Stimulated activated naive B cell treated with anti-CD40 and anti-IgM and Interleukin-4, amounts not matched to agents 10 μg/mL and 1 μg/mL and 100 μg/mL, for 72 hours (primary cell): ENCODE results near the gene CAPRIN1.

Experiments
- ATAC-seq, 2 donors: fragments of 150-1000 bp; cut with Tn5 transposase; replicated peaks; 2 replicates each; pipeline ENCODE4 v1.10.0; 2021; ENCODE audit warnings: moderate library complexity in 1 of 2
- DNase-seq: peaks from one replicate; pipeline ENCODE4 v3.0.0; 2021
- H3K27ac Mint-ChIP-seq: one replicate; pipeline ENCODE4 v1.8.0; 2022; ENCODE audit warnings: mild to moderate bottlenecking, mixed read lengths
- H3K27me3 Mint-ChIP-seq, 2 donors: one replicate each; pipeline ENCODE4 v1.8.0; 2022; ENCODE audit warnings: mixed read lengths in 2 of 2
- H3K36me3 Mint-ChIP-seq, 2 donors: one replicate each; pipeline ENCODE4 v1.8.0; 2022; ENCODE audit warnings: mixed read lengths in 2 of 2, mild to moderate bottlenecking in 1 of 2
- H3K4me1 Mint-ChIP-seq, 2 donors: one replicate each; pipeline ENCODE4 v1.8.0; 2022; ENCODE audit warnings: mixed read lengths in 2 of 2, mild to moderate bottlenecking in 1 of 2
- H3K4me3 Mint-ChIP-seq, 2 donors: one replicate each; pipeline ENCODE4 v1.8.0; 2022; ENCODE audit warnings: mild to moderate bottlenecking in 2 of 2, mixed read lengths in 2 of 2, moderate library complexity in 1 of 2
- H3K9me3 Mint-ChIP-seq, 2 donors: one replicate each; pipeline ENCODE4 v1.8.0; 2022; ENCODE audit warnings: mixed read lengths in 2 of 2, mild to moderate bottlenecking in 1 of 2

The CAPRIN1 gene

DNA sequence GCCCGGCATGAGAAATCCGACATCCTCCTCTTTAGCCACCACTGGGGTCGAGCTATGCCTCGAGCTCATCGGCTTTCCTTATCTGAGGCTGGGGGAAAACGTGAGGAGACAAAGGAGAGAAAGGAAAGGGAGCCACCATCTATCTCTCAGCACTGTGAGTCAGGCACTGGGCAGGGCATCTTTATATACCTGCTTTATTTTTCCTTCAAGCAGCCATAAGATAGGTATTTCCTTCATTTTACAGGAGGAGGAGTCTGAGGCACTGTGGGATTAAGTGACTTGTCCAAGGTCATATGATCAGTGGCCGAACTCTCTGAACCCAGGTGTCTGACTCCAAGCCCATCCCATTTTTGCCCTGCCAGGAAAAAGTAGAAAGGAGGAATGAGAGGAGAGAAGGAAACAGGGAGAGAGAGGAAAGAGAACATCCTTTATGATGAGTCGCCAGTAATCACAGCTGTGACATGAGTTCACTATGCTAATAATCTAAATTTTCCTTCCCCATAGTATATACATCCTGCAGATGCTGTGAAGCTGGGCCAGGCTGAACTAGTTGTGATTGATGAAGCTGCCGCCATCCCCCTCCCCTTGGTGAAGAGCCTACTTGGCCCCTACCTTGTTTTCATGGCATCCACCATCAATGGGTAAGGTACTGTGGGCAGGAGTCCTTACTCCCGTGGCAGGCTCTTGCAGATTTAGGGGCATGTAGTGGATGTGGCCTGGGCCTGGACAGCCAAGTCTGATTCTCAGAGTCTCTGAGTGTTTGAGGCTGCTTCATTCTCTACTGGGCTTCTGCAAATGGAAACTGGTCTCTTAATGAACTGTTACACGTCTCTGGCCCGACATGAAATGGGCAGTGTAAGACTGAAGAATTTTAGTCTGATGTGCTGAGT, 75.7 kb downstream of the CAPRIN1 start:
- H3K4me3 Mint-ChIP-seq = no peak overlapping the region
- DNase-seq (no peak), ATAC-seq (no peak)
- peaks cover 40 to 65% of the 10 kb centered on the region in 2 donors for H3K36me3 Mint-ChIP-seq
- H3K27ac Mint-ChIP-seq = peak overlapping the region; percentile 53
- peaks cover 9 to 16% of the 10 kb centered on the region in 2 donors for H3K4me1 Mint-ChIP-seq
- H3K9me3 Mint-ChIP-seq = no peaks in the 10 kb centered on the region
- H3K27me3 Mint-ChIP-seq = no peaks in the 10 kb centered on the region

DNA sequence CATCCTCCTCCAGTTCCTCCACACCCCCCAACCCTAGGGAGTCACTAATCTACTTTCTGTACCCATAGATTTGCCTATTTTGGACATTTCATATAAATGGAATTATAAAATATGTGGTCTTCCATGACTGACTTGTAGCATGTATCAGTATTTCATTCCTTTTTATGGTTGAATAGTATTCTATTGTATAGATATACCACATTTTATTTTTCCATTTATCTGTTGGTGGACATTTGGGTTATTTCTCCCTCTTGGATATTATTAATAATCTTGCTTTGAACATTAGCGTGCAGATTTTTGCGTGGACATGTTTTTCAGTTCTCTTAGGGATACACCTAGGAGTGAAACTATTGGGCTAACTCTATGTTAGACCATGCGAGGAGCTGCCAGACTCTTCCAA, 77.3 kb downstream of the CAPRIN1 start:
- no peak for DNase-seq
- Mint-ChIP-seq H3K9me3 (no peaks in the 10 kb centered on the region), H3K36me3 (peaks cover 37 to 68% of the 10 kb centered on the region in 2 donors), H3K4me1 (peaks cover 7 to 18% of the 10 kb centered on the region in 2 donors), H3K4me3 (no peak overlapping the region), H3K27me3 (no peaks in the 10 kb centered on the region), H3K27ac (no peak overlapping the region)
- ATAC-seq = no peak

DNA sequence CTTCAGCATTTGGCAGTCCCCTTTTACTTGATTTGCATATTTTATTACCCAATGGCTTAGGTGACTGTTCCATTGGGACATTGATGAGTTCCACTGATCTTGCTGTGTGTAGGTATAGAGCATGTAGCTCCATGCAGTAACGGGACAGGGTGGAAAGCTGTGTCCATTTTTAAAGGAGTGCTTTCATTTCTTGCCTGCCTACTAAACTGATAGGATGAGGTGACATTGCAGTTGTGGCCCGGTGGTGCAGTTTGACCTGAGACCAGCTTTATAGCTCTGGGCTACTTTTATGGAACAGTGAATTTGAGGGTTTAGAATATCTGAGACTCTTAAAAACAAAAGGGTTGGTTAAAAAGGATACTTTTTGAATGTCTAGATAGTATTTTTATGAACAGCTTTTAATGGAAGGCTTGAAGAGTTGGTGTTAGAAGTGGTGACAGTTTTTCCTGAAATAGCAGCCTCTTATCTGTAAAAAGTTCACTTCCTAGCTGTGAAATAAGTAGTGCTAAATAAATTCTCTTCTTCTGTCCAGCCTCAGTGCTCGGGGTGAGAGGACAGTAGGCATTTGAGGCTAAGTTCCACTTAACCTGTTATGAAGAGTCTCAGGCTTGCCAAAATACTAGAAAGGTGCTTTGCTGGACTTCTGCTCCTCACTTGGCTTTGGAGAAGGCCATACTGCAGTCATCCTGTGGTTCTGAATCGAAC, 80.9 kb downstream of the CAPRIN1 start:
- H3K27ac Mint-ChIP-seq = peak overlapping the region; percentile 25
- ATAC-seq (no peak), DNase-seq (no peak)
- H3K36me3 Mint-ChIP-seq = peaks cover 31 to 72% of the 10 kb centered on the region in 2 donors
- H3K27me3 Mint-ChIP-seq = no peaks in the 10 kb centered on the region
- H3K4me3 Mint-ChIP-seq = no peak overlapping the region
- peaks cover 7 to 18% of the 10 kb centered on the region in 2 donors for H3K4me1 Mint-ChIP-seq
- H3K9me3 Mint-ChIP-seq = no peaks in the 10 kb centered on the region

DNA sequence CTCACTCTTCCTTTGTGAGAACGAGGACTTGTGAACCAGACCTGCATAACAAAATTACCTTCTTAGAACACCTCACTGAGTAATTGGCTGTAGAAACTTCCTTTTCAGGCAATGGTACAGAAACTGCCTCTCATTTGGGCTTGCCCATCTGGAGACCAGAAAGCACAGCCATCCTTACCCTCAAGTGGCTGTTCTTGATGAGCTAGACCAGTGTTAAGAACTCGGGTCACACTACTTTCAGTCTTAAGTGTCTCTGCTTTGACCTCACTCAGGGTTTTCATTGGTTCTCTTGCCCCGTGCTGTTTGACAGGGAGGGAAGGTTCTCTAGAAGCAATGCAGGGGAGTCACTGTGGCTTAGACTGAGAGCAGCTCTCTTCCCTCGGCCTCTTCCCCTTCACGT, 83.2 kb downstream of the CAPRIN1 start:
- Mint-ChIP-seq H3K36me3 (peaks cover 48 to 80% of the 10 kb centered on the region in 2 donors), H3K27ac (no peak overlapping the region), H3K9me3 (no peaks in the 10 kb centered on the region), H3K4me3 (no peak overlapping the region), H3K4me1 (peaks cover 10 to 18% of the 10 kb centered on the region in 2 donors), H3K27me3 (no peaks in the 10 kb centered on the region)
- DNase-seq (no peak), ATAC-seq (peak in 1 of 2 donors; percentile 42)

DNA sequence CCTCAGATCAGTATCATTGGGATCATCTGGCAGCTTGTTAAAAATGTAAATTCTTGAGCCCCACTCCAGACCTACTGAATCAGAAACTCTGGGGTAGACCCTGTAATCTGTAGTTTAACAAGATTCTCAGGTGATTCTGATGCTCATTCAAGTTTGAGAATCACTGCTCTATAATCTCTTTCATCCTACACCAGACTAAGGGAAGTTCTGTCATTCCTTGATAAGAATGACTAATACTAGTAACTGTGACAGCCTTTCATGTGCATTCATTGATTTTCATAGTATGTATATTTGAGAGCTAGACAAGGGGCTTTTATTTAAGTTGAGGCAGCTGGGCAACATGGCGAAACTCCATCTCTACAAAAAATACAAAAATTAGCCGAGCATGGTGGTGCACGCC, 83.9 kb downstream of the CAPRIN1 start:
- no peak overlapping the region for H3K27ac Mint-ChIP-seq
- peaks cover 50 to 85% of the 10 kb centered on the region in 2 donors for H3K36me3 Mint-ChIP-seq
- ATAC-seq (peak in 1 of 2 donors; percentile 57), DNase-seq (no peak)
- H3K9me3 Mint-ChIP-seq = no peaks in the 10 kb centered on the region
- H3K4me3 Mint-ChIP-seq = no peak overlapping the region
- H3K4me1 Mint-ChIP-seq = peaks cover 10 to 17% of the 10 kb centered on the region in 2 donors
- no peaks in the 10 kb centered on the region for H3K27me3 Mint-ChIP-seq

DNA sequence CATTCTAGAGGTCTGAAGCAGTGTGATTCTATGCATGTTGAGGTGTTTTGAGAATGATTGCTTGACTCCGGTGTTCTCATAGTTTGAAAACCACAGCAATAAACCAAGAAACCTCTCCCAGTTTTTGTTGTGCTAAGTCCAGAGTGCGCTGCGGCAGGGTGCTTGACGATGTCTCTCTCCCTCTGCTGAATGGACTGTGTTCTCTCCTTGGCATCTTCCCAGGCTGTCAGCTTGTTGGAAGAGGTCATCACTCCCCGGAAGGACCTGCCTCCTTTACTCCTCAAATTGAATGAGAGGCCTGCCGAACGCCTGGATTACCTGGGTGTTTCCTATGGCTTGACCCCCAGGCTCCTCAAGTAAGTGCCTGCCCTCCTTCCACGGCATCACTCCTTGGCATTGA, 84.9 kb downstream of the CAPRIN1 start:
- Mint-ChIP-seq H3K36me3 (peaks cover 54 to 83% of the 10 kb centered on the region in 2 donors), H3K27me3 (no peaks in the 10 kb centered on the region), H3K9me3 (no peaks in the 10 kb centered on the region), H3K4me1 (peaks cover 5 to 8% of the 10 kb centered on the region in 2 donors), H3K4me3 (no peak overlapping the region), H3K27ac (peak overlapping the region; percentile 43)
- ATAC-seq (no peak), DNase-seq (no peak)

DNA sequence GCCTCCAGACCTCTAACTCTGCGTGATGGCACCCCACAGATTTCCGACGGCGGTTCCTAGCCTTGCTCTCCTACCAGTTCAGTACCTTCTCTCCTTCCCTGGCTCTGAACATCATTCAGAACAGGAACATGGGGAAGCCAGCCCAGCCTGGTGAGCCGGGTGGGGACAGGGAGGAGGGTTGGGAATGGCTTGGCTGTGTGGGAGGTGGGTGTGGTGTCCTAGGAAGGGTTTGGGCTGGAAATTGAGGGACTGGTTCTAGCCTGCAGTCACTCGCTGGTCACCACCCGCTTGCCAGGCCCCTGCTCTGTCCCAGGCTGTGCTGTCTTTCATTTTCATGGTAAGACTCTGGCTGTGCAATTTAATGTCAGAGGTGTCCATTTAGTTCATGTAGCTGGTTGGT, 87.8 kb downstream of the CAPRIN1 start:
- no peak for ATAC-seq
- H3K27me3 Mint-ChIP-seq = no peaks in the 10 kb centered on the region
- peaks cover 55 to 78% of the 10 kb centered on the region in 2 donors for H3K36me3 Mint-ChIP-seq
- H3K9me3 Mint-ChIP-seq = no peaks in the 10 kb centered on the region
- no peak overlapping the region for H3K27ac Mint-ChIP-seq
- no peak for DNase-seq
- no peak overlapping the region for H3K4me3 Mint-ChIP-seq
- peaks cover 0 to 3% of the 10 kb centered on the region in 2 donors for H3K4me1 Mint-ChIP-seq

DNA sequence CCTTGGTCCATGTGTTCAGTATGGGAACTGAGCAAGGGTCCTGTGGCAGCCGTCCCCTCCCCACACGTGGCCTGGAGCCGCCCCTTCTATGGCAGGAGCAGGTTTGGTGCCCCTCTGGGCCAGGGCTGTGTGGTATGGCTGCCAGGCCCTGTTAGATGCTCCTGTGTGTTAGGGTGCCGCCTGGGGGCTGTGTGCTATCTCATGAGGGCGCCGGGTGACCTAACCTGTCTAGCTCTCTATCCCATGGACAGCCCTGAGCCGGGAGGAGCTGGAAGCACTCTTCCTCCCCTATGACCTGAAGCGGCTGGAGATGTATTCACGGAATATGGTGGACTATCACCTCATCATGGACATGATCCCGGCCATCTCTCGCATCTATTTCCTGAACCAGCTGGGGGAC, 88.6 kb downstream of the CAPRIN1 start:
- no peak for DNase-seq
- Mint-ChIP-seq H3K36me3 (peaks cover 61 to 84% of the 10 kb centered on the region in 2 donors), H3K4me1 (peaks cover 5 to 8% of the 10 kb centered on the region in 2 donors), H3K27me3 (no peaks in the 10 kb centered on the region), H3K27ac (no peak overlapping the region), H3K9me3 (no peaks in the 10 kb centered on the region), H3K4me3 (no peak overlapping the region)
- ATAC-seq = no peak

DNA sequence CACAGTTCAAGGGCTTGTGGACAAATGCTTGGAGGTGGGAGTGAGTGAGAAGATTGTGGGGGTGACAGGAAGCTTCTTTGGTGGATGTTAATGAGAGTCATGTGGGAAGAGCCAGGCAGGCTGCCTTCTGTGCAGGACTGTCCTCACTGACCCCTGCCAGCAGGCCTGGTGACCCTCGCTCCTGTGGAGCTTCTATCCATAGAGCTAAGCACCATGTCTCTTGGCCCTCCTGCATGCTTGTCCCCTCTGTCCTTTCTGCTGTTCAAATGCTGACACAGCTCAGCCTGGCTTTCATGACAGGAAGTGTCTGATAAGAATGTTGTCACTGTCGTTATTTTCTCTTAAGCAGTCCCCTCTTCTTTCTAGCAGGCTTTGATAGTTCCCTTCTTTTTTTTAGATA, 91.5 kb downstream of the CAPRIN1 start:
- peak overlapping the region; percentile 26 for H3K27ac Mint-ChIP-seq
- peaks cover 62 to 80% of the 10 kb centered on the region in 2 donors for H3K36me3 Mint-ChIP-seq
- H3K27me3 Mint-ChIP-seq = no peaks in the 10 kb centered on the region
- H3K4me1 Mint-ChIP-seq = peaks cover 14 to 25% of the 10 kb centered on the region in 2 donors
- no peak overlapping the region for H3K4me3 Mint-ChIP-seq
- ATAC-seq (no peak), DNase-seq (no peak)
- H3K9me3 Mint-ChIP-seq = no peaks in the 10 kb centered on the region

DNA sequence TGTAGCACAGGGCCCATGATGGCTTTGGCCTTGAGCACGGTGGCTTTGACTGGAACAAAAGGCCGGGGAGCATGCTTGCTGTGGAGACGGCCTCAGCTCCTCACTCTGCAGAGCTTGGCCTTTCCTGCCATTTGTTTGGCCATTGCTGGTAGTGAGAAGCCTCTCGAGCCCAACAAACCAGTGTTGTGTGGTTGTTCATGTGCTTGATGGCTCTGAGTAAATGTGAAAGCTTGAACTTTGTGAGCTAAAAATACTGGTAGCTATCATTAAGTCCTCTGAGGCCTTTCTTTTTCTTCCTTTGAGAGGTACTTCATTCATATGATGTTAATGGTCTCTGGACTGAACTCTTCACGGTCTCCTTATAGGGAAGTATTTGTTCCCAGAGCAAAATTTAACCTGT, 93.5 kb downstream of the CAPRIN1 start:
- no peaks in the 10 kb centered on the region for H3K27me3 Mint-ChIP-seq
- ATAC-seq (peak; percentile 54 to 57), DNase-seq (no peak)
- H3K27ac Mint-ChIP-seq = peak overlapping the region; percentile 37
- H3K4me3 Mint-ChIP-seq = no peak overlapping the region
- H3K9me3 Mint-ChIP-seq = no peaks in the 10 kb centered on the region
- peaks cover 52 to 75% of the 10 kb centered on the region in 2 donors for H3K36me3 Mint-ChIP-seq
- H3K4me1 Mint-ChIP-seq = peaks cover 14 to 25% of the 10 kb centered on the region in 2 donors

DNA sequence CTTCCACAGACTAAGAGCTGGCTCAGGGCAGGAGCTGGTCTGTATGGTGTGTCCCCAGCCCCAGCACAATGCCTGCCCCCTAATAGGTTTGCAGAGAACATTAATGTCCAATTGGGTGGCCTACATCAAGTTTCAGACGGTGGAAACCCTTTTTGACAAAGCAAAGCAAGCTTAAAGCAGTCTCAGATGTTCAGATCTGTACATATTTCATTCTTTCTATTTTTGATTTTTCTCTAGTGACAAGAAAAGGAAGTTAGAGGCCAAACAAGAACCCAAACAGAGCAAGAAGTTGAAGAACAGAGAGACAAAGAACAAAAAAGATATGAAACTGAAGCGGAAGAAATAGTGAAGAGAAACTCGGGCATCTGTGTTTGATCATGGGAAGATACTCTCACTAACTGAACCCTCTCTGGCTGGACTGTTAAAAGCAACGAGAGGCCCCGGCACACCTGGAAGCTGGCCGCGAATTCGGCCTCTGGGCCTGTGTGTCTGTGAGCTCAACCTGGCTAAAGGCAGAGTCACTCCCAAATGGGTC, 94.4 kb downstream of the CAPRIN1 start:
- peaks cover 56 to 75% of the 10 kb centered on the region in 2 donors for H3K36me3 Mint-ChIP-seq
- no peaks in the 10 kb centered on the region for H3K9me3 Mint-ChIP-seq
- no peak for DNase-seq
- H3K27me3 Mint-ChIP-seq = no peaks in the 10 kb centered on the region
- H3K4me1 Mint-ChIP-seq = peaks cover 14 to 25% of the 10 kb centered on the region in 2 donors
- H3K27ac Mint-ChIP-seq = peak overlapping the region; percentile 81
- peak; percentile 53 to 67 for ATAC-seq
- H3K4me3 Mint-ChIP-seq = peak overlapping the region in 1 of 2 donors; percentile 26

DNA sequence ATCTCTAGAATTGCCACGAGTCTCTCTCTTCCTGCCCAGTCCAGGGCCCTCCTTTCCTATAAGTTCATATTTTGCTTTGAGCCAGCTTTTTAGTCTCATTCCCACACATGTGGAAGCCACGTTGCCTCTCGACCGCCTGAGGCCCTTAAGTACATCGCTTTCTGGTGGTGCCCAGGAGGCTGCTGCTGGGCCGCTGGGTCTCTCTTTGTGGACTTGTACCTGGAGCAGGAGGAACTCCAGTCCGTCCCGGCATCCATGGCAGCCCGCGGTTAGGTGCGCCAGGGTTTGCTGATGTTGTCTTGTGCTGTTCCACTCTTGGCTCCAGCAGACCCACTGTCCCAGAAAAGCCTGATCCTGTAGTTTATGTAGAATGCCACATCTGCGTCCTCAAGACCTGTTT, 94.9 kb downstream of the CAPRIN1 start:
- Mint-ChIP-seq H3K4me1 (peaks cover 14 to 29% of the 10 kb centered on the region in 2 donors), H3K27me3 (no peaks in the 10 kb centered on the region), H3K27ac (peak overlapping the region; percentile 7), H3K4me3 (no peak overlapping the region), H3K9me3 (no peaks in the 10 kb centered on the region), H3K36me3 (peaks cover 55 to 75% of the 10 kb centered on the region in 2 donors)
- DNase-seq = no peak
- no peak for ATAC-seq

DNA sequence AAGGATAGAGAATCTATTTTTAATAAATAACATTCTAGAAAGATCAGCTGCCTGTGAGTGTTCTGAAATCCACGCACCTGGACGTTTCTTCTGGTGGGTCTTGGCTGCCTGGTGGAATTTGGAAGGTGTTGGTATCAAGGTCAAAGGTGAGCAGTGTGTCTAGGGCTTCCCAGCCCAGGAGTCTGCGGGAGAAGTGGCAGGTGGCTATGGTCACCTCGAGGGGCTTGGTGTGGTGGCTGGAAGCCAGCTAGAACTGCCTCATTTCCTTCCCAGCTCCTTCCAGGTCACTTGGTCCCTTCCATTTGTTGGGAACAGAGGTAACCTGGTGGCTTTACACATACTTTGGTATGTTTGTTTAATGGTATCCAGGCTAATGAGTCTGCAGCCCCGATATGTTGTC, 95.3 kb downstream of the CAPRIN1 start:
- ATAC-seq = no peak

DNA sequence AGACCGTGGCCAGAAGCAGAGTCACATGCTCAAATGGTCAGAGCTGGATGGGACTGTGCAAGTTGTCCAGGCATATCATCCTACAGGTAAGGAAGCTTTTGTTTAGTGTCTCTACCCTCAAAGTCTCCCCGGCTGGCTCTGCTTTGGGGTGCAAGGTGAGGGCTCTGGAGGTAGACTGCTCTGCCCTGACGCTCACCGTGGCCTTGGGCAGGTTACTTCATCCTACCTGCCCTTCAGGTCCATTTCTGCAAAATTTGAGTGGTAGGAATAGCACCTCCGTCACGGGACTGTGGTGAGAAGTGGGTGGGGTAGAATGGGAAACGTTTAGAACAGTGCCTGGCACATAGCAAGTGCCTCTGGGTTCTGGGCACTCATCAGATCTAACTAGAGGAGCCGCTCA, 96.0 kb downstream of the CAPRIN1 start:
- ATAC-seq = no peak
- no peak overlapping the region for H3K27ac Mint-ChIP-seq
- peaks cover 20 to 40% of the 10 kb centered on the region in 2 donors for H3K4me1 Mint-ChIP-seq
- H3K9me3 Mint-ChIP-seq = no peaks in the 10 kb centered on the region
- H3K4me3 Mint-ChIP-seq = no peak overlapping the region
- H3K36me3 Mint-ChIP-seq = peaks cover 56 to 73% of the 10 kb centered on the region in 2 donors
- no peaks in the 10 kb centered on the region for H3K27me3 Mint-ChIP-seq
- DNase-seq = no peak

More for the DNA sequence above, 95.3 kb downstream of the CAPRIN1 start:
- Mint-ChIP-seq H3K4me1 (peaks cover 17 to 33% of the 10 kb centered on the region in 2 donors), H3K4me3 (no peak overlapping the region), H3K9me3 (no peaks in the 10 kb centered on the region), H3K36me3 (peaks cover 56 to 75% of the 10 kb centered on the region in 2 donors), H3K27ac (peak overlapping the region; percentile 65), H3K27me3 (no peaks in the 10 kb centered on the region)
- no peak for DNase-seq
